Duodenal mucosa (tissue), 2 donors: ENCODE measurements around the gene ZSWIM7.
"Not testable (repeated sequence)": the region's sequence is repeated elsewhere in the genome, so short reads cannot be mapped to it uniquely, and the experiment has no call there.

Experiments used
- H3K27ac ChIP-seq: one replicate; pipeline ENCODE4 v1.7.0; 2013; ENCODE audit warnings: low read depth, low read length
- H3K27me3 ChIP-seq, 2 donors: one replicate each; pipeline ENCODE4 v1.7.0; 2013; ENCODE audit warnings: low read length in 2 of 2, control low read depth in 1 of 2; ENCODE audit not compliant: insufficient read depth in 2 of 2, control insufficient read depth in 1 of 2
- H3K36me3 ChIP-seq, 2 donors: one replicate each; pipeline ENCODE4 v1.7.0; 2013; ENCODE audit warnings: low read length in 2 of 2, control low read depth in 1 of 2; ENCODE audit not compliant: insufficient read depth in 2 of 2, control insufficient read depth in 1 of 2
- H3K4me1 ChIP-seq, 2 donors: one replicate each; pipeline ENCODE4 v1.7.0; 2013; ENCODE audit warnings: low read length in 2 of 2, control low read depth in 1 of 2; ENCODE audit not compliant: insufficient read depth in 2 of 2, control insufficient read depth in 1 of 2
- H3K4me3 ChIP-seq, 2 donors: one replicate each; pipeline ENCODE4 v1.7.0; 2013; ENCODE audit warnings: low read length in 2 of 2, low read depth in 1 of 2
- H3K9ac ChIP-seq, 2 donors: one replicate each; pipeline ENCODE4 v1.7.0; 2013; ENCODE audit warnings: low read length in 2 of 2, low read depth in 1 of 2
- H3K9me3 ChIP-seq, 2 donors: one replicate each; pipeline ENCODE4 v1.7.0; 2013; ENCODE audit warnings: low read length in 2 of 2, control low read depth in 1 of 2; ENCODE audit not compliant: control insufficient read depth in 1 of 2

ZSWIM7 gene

GRCh38 chr17:15999974-16000827, 697 bp upstream of the ZSWIM7 start:
- Histone ChIP-seq H3K9me3 (peaks cover 0 to 14% of the 10 kb centered on the region in 2 donors), H3K27me3 (no peaks in the 10 kb centered on the region), H3K4me3 (peak overlapping the region; percentile 86 to 91), H3K4me1 (peaks cover 10 to 17% of the 10 kb centered on the region in 2 donors), H3K27ac (peak overlapping the region; percentile 98), H3K36me3 (peaks cover 30 to 38% of the 10 kb centered on the region in 2 donors), H3K9ac (peak overlapping the region; percentile 87 to 88)

DNA sequence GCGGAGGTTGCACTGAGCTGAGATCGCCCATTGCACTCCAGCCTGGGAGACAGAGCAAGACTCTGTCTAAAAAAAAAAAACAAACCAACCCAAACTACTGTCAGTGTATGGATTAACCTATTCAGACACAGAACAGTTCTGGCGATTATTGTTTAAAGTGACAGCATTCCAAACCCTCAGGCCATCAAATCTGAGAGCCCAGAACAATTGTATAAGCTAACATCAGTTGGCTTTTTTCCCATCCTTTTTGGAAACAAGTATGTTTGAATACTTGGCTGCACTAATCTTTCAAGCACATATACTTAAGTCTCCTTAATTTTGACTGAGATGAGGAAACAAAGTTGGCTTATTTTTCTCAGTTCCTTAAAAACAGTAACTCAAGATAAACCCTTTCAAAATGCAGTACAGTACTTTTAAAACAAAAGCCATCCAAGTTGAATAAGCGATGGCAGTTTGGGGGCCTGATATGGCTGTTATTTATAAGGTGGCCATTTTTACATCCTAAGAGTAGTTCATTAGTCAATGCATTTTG, 1.4 kb downstream of the ZSWIM7 start:
- Histone ChIP-seq H3K4me1 (peaks cover 10 to 17% of the 10 kb centered on the region in 2 donors), H3K27me3 (no peaks in the 10 kb centered on the region), H3K36me3 (peaks cover 15 to 19% of the 10 kb centered on the region in 2 donors), H3K9ac (peak overlapping the region in 1 of 2 donors; percentile 88), H3K9me3 (peaks cover 0 to 14% of the 10 kb centered on the region in 2 donors), H3K27ac (no peak overlapping the region), H3K4me3 (no peak overlapping the region)

DNA sequence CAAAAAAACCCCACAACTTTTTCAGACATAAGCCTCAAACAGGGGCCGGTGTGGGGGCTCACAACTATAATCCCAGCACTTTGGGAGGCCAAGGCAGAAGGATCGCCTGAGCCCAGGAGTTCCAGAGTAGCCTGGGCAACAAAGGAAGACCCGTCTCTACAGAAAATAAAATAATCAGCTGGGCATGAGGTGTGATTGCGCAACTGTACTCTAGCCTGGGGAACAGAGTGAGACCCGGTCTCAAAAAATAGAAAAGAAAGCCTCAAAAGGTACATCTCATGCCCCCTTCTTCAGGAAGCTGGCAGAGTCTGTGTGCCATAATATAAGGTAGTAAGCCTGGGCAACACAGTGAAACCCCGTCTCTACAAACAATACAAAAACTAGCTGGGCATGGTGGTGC, 3.2 kb downstream of the ZSWIM7 start:
- Histone ChIP-seq H3K4me3 (no peak overlapping the region), H3K4me1 (peaks cover 9 to 14% of the 10 kb centered on the region in 2 donors), H3K36me3 (peaks cover under 1% of the 10 kb centered on the region in 2 donors), H3K9ac (no peak overlapping the region), H3K9me3 (peaks cover 0 to 1% of the 10 kb centered on the region in 2 donors), H3K27ac (no peak overlapping the region), H3K27me3 (no peaks in the 10 kb centered on the region)

- no peaks in the 10 kb centered on the region for H3K4me1 ChIP-seq
- no peak overlapping the region for H3K9ac ChIP-seq
- peaks cover 12 to 40% of the 10 kb centered on the region in 2 donors for H3K36me3 ChIP-seq
- no peaks in the 10 kb centered on the region for H3K27me3 ChIP-seq
- H3K9me3 ChIP-seq: no peaks in the 10 kb centered on the region
- H3K4me3 ChIP-seq: no peak overlapping the region
- no peak overlapping the region for H3K27ac ChIP-seq
Observed at GRCh38 chr17:15981646-15982580, 17.6 kb downstream of the ZSWIM7 start.

GRCh38 chr17:15981208-15981607, 18.3 kb downstream of the ZSWIM7 start:
- Histone ChIP-seq H3K36me3 (peaks cover 18 to 47% of the 10 kb centered on the region in 2 donors), H3K4me3 (no peak overlapping the region), H3K27ac (no peak overlapping the region), H3K9me3 (no peaks in the 10 kb centered on the region), H3K4me1 (no peaks in the 10 kb centered on the region), H3K27me3 (no peaks in the 10 kb centered on the region), H3K9ac (no peak overlapping the region)

GRCh38 chr17:15979013-15979412, 20.5 kb downstream of the ZSWIM7 start:
- not testable (repeated sequence) for H3K27me3 ChIP-seq, H3K4me3 ChIP-seq, H3K9ac ChIP-seq, H3K4me1 ChIP-seq, H3K27ac ChIP-seq, H3K9me3 ChIP-seq
- H3K36me3 ChIP-seq: peaks cover 20 to 41% of the 10 kb centered on the region in 2 donors

DNA sequence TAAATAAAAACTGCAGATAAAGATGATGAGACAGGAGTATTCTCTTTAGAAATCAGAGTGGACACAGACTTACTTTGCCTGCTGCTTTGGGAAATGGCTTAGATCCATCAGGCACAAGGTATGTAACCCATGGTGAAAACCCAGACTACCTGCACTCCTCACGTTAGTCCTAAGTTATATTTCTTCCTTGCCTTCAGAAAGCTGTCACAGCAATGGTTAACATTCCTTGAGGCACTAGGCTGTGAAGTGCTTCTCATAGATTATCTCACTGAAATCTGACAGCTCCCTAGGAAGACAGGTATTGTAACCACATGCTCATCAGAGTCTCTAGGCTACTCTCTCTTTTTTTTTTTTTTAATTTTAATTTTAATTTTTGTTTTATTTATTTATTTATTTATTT, 20.9 kb downstream of the ZSWIM7 start:
- Histone ChIP-seq H3K36me3 (peaks cover 20 to 41% of the 10 kb centered on the region in 2 donors), H3K9ac (no peak overlapping the region), H3K27me3 (no peaks in the 10 kb centered on the region), H3K9me3 (no peaks in the 10 kb centered on the region), H3K4me3 (no peak overlapping the region), H3K4me1 (no peaks in the 10 kb centered on the region), H3K27ac (no peak overlapping the region)

GRCh38 chr17:15977894-15978293, 21.6 kb downstream of the ZSWIM7 start:
- Histone ChIP-seq H3K4me3 (no peak overlapping the region), H3K27ac (no peak overlapping the region), H3K9ac (no peak overlapping the region), H3K4me1 (no peaks in the 10 kb centered on the region), H3K36me3 (peaks cover 20 to 41% of the 10 kb centered on the region in 2 donors), H3K9me3 (no peaks in the 10 kb centered on the region), H3K27me3 (no peaks in the 10 kb centered on the region)

DNA sequence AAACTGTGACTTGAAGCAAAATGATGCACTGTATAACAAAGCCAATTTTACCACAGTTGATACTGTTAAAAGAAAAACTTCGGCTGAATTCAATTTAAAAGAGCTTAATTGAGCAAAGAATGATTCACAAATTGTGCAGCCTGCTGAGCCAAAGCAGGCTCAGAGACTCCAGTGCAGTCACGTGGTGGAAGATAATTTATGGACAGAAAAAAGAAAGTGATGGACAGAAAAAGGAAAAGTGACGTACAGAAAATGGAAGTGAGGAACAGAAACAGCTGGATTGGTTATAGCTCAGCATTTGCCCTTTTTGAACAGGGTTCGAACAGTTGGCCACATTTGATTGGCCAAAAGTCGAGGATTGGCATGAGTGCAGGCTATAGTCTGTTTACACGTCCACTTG, 25.7 kb downstream of the ZSWIM7 start:
- H3K9ac ChIP-seq: no peak overlapping the region
- H3K36me3 ChIP-seq: peaks cover 14 to 16% of the 10 kb centered on the region in 2 donors
- H3K27ac ChIP-seq: no peak overlapping the region
- no peaks in the 10 kb centered on the region for H3K4me1 ChIP-seq
- no peak overlapping the region for H3K4me3 ChIP-seq
- no peaks in the 10 kb centered on the region for H3K9me3 ChIP-seq
- no peaks in the 10 kb centered on the region for H3K27me3 ChIP-seq

GRCh38 chr17:15973016-15973415, 26.5 kb downstream of the ZSWIM7 start:
- Histone ChIP-seq H3K27ac (no peak overlapping the region), H3K36me3 (peaks cover 14 to 15% of the 10 kb centered on the region in 2 donors), H3K9ac (no peak overlapping the region), H3K27me3 (no peaks in the 10 kb centered on the region), H3K4me3 (no peak overlapping the region), H3K9me3 (no peaks in the 10 kb centered on the region), H3K4me1 (no peaks in the 10 kb centered on the region)
